Sigmoid colon (tissue), 7 donors: ENCODE data around the gene NKIRAS2. TPM values are rescaled to one million over a fixed set of nuclear protein-coding genes. Genes with fewer than 3 reads are reported as not detected.
"Not testable (repeated sequence)": the region's sequence is repeated elsewhere in the genome, so short reads cannot be mapped to it uniquely, and the experiment has no call there.

Source experiments
- DNase-seq: peaks from one replicate; pipeline ENCODE4 v3.0.0-alpha.2; 2019
- H3K27ac ChIP-seq, 4 donors: fragments of 200-600 bp; sonication (generic); one replicate each; pipeline ENCODE4 v1.5.1; 2016 to 2019; ENCODE audit warnings: mild to moderate bottlenecking in 1 of 4
- H3K27me3 ChIP-seq, 3 donors: fragments of 200-600 bp; sonication (generic); one replicate each; pipeline ENCODE4 v1.5.1; 2019; ENCODE audit warnings: mild to moderate bottlenecking in 1 of 3
- H3K36me3 ChIP-seq, 4 donors: fragments of 200-600 bp; sonication (generic); one replicate each; pipeline ENCODE4 v1.5.1; 2016 to 2019
- H3K4me1 ChIP-seq, 4 donors: fragments of 200-600 bp; sonication (generic); one replicate each; pipeline ENCODE4 v1.5.1; 2017 to 2019
- H3K4me3 ChIP-seq, 4 donors: fragments of 200-600 bp; sonication (generic); one replicate each; pipeline ENCODE4 v1.5.1; 2017 to 2019; ENCODE audit warnings: mild to moderate bottlenecking in 2 of 4, moderate library complexity in 1 of 4
- H3K9me3 ChIP-seq, 4 donors: fragments of 200-600 bp in 3 of 4; sonication (generic) in 3 of 4; one replicate each; pipeline versions ENCODE4 v1.5.1 to v1.6.1; 2013 to 2019
- EP300 ChIP-seq, 4 donors: sonication (generic); formaldehyde crosslinking; IDR thresholded peaks; one replicate each; pipeline ENCODE4 v1.6.1; 2017; ENCODE audit warnings: antibody characterized with exemption in 4 of 4
- POLR2A ChIP-seq, 2 donors: fragments of 450-650 bp; IDR thresholded peaks; one replicate each; pipeline ENCODE4 v1.6.1; 2016; ENCODE audit warnings: antibody characterized with exemption in 2 of 2, mild to moderate bottlenecking in 2 of 2, moderate library complexity in 2 of 2
- POLR2AphosphoS5 ChIP-seq, 4 donors: sonication (generic); formaldehyde crosslinking; IDR thresholded peaks; one replicate each; pipeline ENCODE4 v1.6.1; 2017; ENCODE audit warnings: antibody characterized with exemption in 4 of 4
- WGBS, 2 donors: extraction: QIAGEN DNeasy Blood & Tissue Kit; methylation state at CpG; one replicate each; pipeline ENCODE4 v1.1.7; 2013; 5-methylcytosine and 5-hydroxymethylcytosine counted together
- intact Hi-C: fragments of 100-400 bp; cut with DNase I; formaldehyde crosslinking; loops from one replicate; pipeline ENCODE4 v1.15.1; 2023
- polyA plus RNA-seq, 3 donors: library from polyadenylated mRNA; stranded (reverse); fragments of 200-250 nt; gene quantifications; one replicate each; pipeline ENCODE4 v1.2.3, GENCODE V29; 2013
- total RNA-seq, 4 donors: library from RNA; depleted of rRNA; stranded (reverse); fragments of >200 nt; gene quantifications; one replicate each; pipeline ENCODE4 v1.1.0, GENCODE V29; 2016
- TF ChIP-seq, protein P1 (sequence below), 4 experiments: fragments of 450-650 bp in 3 of 4; fragments of 200-600 bp in 1 of 4; IDR thresholded peaks; one replicate each; pipeline ENCODE4 v1.5.1; 2016 to 2019; ENCODE audit warnings: antibody characterized with exemption in 4 of 4, mild to moderate bottlenecking in 3 of 4, moderate library complexity in 2 of 4
- donor health status: healthy with polysubstance abuse.
- donor health status: Bipolar disorder and iron deficiency.
- donor health status: healthy.

NKIRAS2 gene
- total and polyA plus RNA-seq, 7 donors: 28.5 to 35.4 (median 32.6) TPM

DNA sequence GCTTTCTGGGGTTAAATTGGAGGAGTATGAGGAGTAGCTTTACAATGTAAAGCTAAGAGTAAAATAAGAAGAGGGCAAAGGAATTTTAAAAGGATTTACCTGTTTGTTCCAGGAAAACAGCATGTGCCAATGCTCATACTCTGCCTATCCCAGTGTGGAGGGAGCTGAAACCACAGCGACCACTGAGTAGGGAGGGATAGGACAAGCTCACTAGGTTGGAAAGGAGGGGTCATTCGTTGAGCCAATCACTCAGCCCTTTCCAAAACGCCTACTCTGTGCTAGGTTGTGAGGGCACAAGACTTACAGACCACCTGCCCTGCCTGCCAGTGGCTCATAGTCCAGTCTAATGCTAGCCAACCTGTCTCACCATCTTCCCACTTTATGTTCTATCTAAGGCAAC lies 1.6 kb upstream of the NKIRAS2 start:
- H3K4me3 ChIP-seq: peak overlapping the region in 3 of 4 donors; percentile 78 to 90 (median 84)
- intact Hi-C loops: no loop called here
- WGBS, 2 donors: 44 to 46% methylated on average over 3 of the region's 3 CpGs

DNA sequence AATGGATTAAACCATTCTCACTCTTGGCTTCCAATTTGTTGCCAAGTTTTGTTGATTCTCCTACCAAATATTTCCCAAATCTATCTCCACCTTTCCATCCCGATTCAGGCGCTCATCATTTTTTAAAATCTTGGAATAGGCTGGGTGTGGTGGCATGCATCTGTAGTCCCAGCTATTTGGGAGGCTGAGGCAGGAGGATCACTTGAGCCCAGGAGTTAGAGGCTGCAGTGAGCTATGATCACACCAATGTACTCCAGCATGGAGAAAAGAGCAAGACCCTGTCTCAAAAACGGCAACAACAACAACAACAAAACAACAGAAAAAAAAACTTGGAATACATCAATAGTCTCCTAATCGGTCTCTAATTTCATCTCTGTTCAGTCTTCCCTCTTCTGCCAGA lies 902 bp upstream of the NKIRAS2 start:
- H3K27me3 ChIP-seq: no peaks in the 10 kb centered on the region
- 91 to 96% methylated on average over 4 of the region's 4 CpGs for WGBS, 2 donors
- H3K36me3 ChIP-seq: peaks cover 10 to 27% (median 18%) of the 10 kb centered on the region in 4 donors
- H3K4me1 ChIP-seq: peaks cover 0 to 62% (median 46%) of the 10 kb centered on the region in 4 donors
- TF ChIP-seq EP300 (IDR thresholded peaks at IDR 0.05): no peak
- TF ChIP-seq, protein P1, sequence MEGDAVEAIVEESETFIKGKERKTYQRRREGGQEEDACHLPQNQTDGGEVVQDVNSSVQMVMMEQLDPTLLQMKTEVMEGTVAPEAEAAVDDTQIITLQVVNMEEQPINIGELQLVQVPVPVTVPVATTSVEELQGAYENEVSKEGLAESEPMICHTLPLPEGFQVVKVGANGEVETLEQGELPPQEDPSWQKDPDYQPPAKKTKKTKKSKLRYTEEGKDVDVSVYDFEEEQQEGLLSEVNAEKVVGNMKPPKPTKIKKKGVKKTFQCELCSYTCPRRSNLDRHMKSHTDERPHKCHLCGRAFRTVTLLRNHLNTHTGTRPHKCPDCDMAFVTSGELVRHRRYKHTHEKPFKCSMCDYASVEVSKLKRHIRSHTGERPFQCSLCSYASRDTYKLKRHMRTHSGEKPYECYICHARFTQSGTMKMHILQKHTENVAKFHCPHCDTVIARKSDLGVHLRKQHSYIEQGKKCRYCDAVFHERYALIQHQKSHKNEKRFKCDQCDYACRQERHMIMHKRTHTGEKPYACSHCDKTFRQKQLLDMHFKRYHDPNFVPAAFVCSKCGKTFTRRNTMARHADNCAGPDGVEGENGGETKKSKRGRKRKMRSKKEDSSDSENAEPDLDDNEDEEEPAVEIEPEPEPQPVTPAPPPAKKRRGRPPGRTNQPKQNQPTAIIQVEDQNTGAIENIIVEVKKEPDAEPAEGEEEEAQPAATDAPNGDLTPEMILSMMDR (IDR thresholded peaks at IDR 0.05): no peak
- TF ChIP-seq POLR2A (IDR thresholded peaks at IDR 0.05): no peak
- TF ChIP-seq POLR2AphosphoS5 (IDR thresholded peaks at IDR 0.05): no peak
- intact Hi-C loops: no loop called here
- no peak overlapping the region for H3K27ac ChIP-seq
- H3K4me3 ChIP-seq: no peak overlapping the region
- DNase-seq: no peak
- no peaks in the 10 kb centered on the region for H3K9me3 ChIP-seq

More for the DNA sequence above, 1.6 kb upstream of the NKIRAS2 start:
- peaks cover 0 to 68% (median 50%) of the 10 kb centered on the region in 4 donors for H3K4me1 ChIP-seq
- peaks cover 4 to 20% (median 11%) of the 10 kb centered on the region in 4 donors for H3K36me3 ChIP-seq
- DNase-seq: no peak
- TF ChIP-seq, protein P1 (IDR thresholded peaks at IDR 0.05): no peak
- TF ChIP-seq POLR2AphosphoS5 (IDR thresholded peaks at IDR 0.05): no peak
- TF ChIP-seq POLR2A (IDR thresholded peaks at IDR 0.05): no peak
- no peak for TF ChIP-seq EP300 (IDR thresholded peaks at IDR 0.05)
- no peaks in the 10 kb centered on the region for H3K9me3 ChIP-seq
- H3K27ac ChIP-seq: peak overlapping the region; percentile 89 to 93 (median 92)
- H3K27me3 ChIP-seq: no peaks in the 10 kb centered on the region

DNA sequence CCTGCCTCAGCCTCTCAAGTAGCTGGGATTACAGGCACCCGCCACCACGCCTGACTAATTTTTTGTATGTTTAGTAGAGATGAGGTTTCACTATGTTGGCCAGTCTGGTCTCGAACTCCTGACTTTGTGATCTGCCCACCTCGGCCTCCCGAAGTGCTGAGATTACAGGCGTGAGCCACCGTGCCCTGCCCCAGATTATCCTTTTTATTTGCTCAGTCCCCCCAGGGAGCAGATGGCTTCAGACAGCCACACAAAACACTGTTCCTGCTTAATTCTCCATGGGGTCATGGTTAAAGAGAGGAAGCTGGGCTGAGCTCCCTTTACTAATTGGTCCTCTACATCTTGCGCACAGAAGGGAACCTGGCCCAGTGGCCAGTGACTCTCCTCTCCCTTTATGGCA lies 955 bp downstream of the NKIRAS2 start:
- 57 to 83% methylated on average over 8 of the region's 8 CpGs for WGBS, 2 donors
- Histone ChIP-seq H3K4me1 (peaks cover 0 to 53% (median 34%) of the 10 kb centered on the region in 4 donors), H3K4me3 (peak overlapping the region; percentile 74 to 90 (median 80)), H3K36me3 (peaks cover 13 to 33% (median 21%) of the 10 kb centered on the region in 4 donors), H3K27ac (peak overlapping the region in 2 of 4 donors; percentile 84 to 91)
- intact Hi-C loops, H3K27me3 ChIP-seq, H3K9me3 ChIP-seq, DNase-seq: not testable (repeated sequence)

DNA sequence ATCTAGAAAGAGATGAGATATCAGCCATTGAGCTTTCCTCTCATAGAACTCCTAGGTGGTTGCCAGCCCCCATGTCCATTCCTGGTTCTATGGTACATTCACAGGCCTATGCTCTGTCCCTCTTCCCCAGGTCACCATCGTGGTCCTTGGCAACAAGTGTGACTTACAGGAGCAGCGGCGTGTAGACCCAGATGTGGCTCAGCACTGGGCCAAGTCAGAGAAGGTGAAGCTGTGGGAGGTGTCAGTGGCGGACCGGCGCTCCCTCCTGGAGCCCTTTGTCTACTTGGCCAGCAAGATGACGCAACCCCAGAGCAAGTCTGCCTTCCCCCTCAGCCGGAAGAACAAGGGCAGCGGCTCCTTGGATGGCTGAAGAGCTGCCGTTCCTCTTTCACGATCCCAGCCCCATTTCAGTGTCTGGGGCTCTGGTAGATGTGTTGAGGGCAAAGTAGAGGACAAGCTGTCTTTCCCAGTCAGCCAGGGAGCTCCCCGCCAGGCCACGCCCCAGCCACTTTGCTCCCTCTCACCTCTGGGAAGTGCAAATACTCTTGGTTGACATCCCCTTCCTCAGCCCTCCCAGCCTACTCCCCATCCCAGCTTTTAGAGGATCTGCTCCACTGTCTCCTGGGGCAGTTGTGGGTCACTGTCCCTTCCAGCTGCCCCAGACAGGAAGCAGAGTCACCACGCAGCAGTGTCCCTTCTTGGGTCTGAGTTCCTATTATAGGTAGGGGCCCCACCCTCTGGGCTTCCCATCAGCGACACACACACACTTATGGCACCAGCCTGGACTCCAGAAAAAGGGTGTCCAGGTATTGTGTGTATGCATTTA lies 3.8 kb downstream of the NKIRAS2 start:
- DNase-seq: peak; percentile 72
- peaks cover 13 to 33% (median 21%) of the 10 kb centered on the region in 4 donors for H3K36me3 ChIP-seq
- peaks cover 0 to 34% (median 22%) of the 10 kb centered on the region in 4 donors for H3K4me1 ChIP-seq
- 84% methylated on average over 15 of the region's 15 CpGs for WGBS, 2 donors
- H3K9me3 ChIP-seq: no peaks in the 10 kb centered on the region
- no peak overlapping the region for H3K4me3 ChIP-seq
- intact Hi-C loops: loop anchor here (2.0 kb wide), 1 partner anchor 93 kb away; no protein-coding TSS in a partner anchor
- H3K27me3 ChIP-seq: peaks cover 0 to 21% (median 15%) of the 10 kb centered on the region in 3 donors
- peak overlapping the region; percentile 41 to 62 (median 52) for H3K27ac ChIP-seq
- TF ChIP-seq POLR2A (IDR thresholded peaks at IDR 0.05) (no peak), EP300 (IDR thresholded peaks at IDR 0.05) (no peak), POLR2AphosphoS5 (IDR thresholded peaks at IDR 0.05) (no peak)
- TF ChIP-seq, protein P1 (IDR thresholded peaks at IDR 0.05): no peak

DNA sequence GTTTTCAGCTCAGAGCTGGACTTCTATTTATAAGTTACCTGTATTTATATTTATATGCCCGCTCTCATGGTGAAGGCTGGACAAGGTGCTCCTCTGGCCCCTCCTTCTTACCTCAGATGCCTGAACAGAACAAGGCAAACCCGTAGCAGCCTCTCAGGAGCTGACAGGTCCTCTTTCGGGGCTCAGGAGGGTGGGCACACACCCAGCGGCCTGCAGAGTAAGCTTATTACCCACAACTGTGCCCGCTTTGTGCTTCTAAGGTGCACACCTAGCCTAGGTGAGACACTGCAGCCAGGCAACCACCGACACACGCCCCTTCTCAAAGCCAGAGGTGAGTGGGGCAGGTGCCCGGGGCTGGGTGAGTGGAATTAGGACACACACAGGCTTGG lies 5.3 kb downstream of the NKIRAS2 start:
- Histone ChIP-seq H3K4me3 (no peak overlapping the region), H3K9me3 (no peaks in the 10 kb centered on the region), H3K27ac (peak overlapping the region; percentile 41 to 62 (median 52)), H3K4me1 (peaks cover 0 to 29% (median 19%) of the 10 kb centered on the region in 4 donors), H3K27me3 (peaks cover 0 to 36% (median 19%) of the 10 kb centered on the region in 3 donors), H3K36me3 (peaks cover 13 to 33% (median 21%) of the 10 kb centered on the region in 4 donors)
- DNase-seq: no peak
- no peak for TF ChIP-seq EP300 (IDR thresholded peaks at IDR 0.05)
- TF ChIP-seq POLR2AphosphoS5 (IDR thresholded peaks at IDR 0.05): no peak
- TF ChIP-seq POLR2A (IDR thresholded peaks at IDR 0.05): no peak
- TF ChIP-seq, protein P1 (IDR thresholded peaks at IDR 0.05): no peak
- WGBS, 2 donors: 49 to 69% methylated on average over 8 of the region's 8 CpGs
- intact Hi-C loops: loop anchor here (2.0 to 5.0 kb wide), 2 partner anchors 42 to 92 kb away; no protein-coding TSS in a partner anchor
